ENCODE data around the gene BCKDHB.

The BCKDHB gene

DNA sequence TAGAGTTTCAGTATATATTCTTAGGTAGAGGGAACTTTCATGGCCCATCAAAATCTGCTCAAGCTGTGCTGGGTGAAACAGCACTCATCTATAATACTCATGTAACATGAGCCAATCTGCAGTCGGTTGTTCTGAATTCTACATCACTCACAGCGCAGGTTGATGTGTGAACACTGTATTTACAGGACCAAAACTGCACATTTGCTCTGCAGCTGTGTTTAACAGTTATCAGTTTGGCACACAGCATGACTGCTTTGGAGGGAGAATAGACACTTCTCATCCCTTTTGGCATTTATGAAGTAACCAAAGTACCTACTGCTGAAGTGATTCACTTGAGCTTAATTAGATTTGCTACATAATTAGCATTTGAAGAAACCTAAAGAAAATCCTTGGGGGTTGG is 225.1 kb downstream of the BCKDHB start:
- no peak for DNase-seq (ENCODE audit: low spot score)

GRCh38 chr6:80331974-80332373 is 225.5 kb downstream of the BCKDHB start:
- no peak for DNase-seq (ENCODE audit: low spot score)

DNA sequence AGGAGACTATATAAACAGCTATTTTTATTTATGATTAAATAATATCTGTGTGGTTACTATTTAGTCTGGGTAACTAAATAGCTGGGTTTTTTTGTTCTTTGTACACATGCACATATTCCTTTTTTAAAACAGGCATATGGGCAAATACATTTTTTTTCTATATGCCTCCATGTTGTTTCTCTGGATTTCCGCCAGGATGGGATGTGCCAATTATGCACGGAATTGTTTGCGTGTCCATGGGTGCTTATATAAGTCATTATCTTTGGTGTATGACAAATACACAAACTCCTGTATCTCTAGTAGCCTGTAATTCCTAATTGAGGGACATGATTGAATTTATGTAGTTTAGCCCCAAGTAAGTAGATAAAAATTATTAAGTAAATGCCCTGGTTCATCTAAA is 226.9 kb downstream of the BCKDHB start:
- no peak for DNase-seq (ENCODE audit: low spot score)

GRCh38 chr6:80335121-80335531 is 228.7 kb downstream of the BCKDHB start:
- DNase-seq (ENCODE audit: low spot score): no peak

- no peak for DNase-seq (ENCODE audit: low spot score)
Measured at GRCh38 chr6:80336911-80337310, 230.4 kb downstream of the BCKDHB start.

- peak; percentile 42 for DNase-seq (ENCODE audit: low spot score)
Measured at GRCh38 chr6:80338201-80338836, 231.8 kb downstream of the BCKDHB start.

- no peak for DNase-seq (ENCODE audit: low spot score)
Measured at GRCh38 chr6:80339421-80339820, 232.9 kb downstream of the BCKDHB start.

DNA sequence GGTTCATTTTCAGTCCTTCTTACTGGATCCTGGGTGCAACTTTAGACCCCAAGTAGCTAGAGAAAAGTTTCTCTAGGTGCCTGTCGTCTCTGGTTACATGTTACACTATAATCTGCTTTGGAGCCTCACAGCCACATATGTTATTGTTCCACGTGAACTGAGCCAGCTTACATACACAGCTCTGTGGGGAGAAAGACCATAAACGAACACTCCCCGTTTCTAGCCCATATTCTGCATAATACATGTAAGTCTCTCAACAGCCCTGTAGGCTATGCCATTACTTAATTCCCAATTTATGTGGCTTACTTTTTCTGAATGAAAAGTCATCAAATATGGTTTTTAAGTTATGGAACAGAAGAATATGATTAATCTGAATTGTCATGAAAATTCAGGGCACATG is 233.8 kb downstream of the BCKDHB start:
- no peak for DNase-seq (ENCODE audit: low spot score)

DNA sequence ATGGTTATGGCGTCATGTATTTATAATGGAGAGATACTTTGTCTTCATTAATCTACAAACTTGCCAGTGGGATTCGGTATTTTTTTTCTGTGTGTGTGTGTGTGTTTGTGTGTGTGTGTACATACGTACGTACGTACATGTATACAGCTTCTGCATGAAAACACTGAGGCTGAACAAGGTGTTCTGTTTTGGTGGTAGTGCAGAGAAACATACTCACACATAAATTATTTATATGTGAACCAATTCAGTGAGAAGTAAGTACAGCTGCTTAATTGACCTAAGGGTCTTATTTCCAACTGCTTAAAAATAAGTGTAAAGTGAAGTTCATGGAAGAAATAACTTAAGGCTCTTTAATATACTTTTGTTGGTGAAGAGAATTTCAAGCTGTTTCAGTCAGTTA is 234.2 kb downstream of the BCKDHB start:
- no peak for DNase-seq (ENCODE audit: low spot score)

DNA sequence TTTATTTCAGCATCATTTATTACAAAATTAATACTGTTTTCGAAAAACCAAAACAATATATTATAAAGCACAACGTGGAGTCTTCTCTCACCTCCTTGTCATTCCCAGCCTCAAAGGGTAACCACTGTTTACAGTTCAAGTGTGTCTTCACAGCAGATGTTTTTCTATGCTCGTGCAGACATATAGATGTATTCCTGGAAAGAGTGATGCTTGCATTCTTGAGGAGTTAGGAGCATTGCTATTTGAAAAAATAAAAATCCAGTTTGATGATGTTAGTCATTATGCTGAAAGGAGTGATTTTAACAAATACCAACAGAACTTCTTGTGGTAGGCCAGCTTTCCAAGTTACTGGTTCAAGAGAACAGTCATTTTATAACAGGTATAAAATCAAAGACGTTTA is 234.9 kb downstream of the BCKDHB start:
- no peak for DNase-seq (ENCODE audit: low spot score)

DNA sequence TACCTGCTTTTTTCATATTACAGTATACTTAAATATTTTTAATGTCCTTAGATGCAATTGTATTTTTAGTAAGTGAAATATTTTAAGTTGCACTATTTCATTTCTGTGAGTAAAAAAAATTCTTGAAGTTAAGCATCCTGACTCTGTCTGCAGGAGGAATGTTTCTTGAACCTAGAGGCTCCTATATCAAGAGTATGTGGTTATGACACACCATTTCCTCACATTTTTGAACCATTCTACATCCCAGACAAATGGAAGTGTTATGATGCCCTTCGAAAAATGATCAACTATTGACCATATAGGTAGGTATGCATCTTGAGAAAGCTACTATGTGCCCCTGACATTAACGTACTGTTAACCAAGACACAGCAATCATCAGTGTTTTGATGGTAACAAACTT is 237.0 kb downstream of the BCKDHB start:
- no peak for DNase-seq (ENCODE audit: low spot score)

DNA sequence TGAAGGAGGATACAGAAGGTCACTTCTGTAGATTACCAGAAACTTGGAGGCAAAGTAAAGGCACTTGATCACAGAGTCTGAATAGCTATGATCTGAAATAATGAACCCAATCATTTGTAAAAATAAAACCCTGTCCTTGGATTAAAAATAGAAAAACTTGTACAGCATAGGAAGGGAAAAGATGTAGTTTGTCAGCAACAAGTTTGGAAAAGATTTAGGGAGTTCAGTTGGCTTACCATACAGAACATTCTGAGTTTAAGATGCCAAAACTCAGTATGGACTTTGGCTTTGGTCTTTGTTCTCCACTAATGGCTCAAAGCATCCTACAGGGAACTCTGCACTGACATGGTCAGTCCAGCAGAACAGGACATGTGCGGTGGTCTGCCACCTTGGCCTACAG is 240.6 kb downstream of the BCKDHB start:
- DNase-seq (ENCODE audit: low spot score): no peak

- no peak for DNase-seq (ENCODE audit: low spot score)
Measured at GRCh38 chr6:80348263-80348662, 241.8 kb downstream of the BCKDHB start.

DNA sequence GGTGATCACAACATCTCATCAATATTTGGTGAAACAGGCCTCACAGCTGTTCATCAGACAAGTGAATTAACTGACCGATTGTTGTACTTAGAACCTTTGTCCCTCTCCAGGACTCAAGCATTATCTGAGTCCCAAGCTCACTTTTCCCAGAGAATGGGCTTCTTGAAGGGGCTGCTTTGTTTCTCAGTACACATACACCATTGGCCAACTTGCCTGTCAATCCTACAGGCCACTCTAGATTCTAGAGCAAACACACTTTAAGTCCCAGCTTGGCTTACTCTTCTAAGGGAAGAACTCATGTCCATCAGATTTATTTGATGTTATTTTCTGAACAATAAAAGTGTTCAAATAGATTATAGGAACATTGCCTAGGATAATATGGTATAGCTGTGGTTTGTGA is 249.5 kb downstream of the BCKDHB start:
- DNase-seq (ENCODE audit: low spot score): no peak

DNA sequence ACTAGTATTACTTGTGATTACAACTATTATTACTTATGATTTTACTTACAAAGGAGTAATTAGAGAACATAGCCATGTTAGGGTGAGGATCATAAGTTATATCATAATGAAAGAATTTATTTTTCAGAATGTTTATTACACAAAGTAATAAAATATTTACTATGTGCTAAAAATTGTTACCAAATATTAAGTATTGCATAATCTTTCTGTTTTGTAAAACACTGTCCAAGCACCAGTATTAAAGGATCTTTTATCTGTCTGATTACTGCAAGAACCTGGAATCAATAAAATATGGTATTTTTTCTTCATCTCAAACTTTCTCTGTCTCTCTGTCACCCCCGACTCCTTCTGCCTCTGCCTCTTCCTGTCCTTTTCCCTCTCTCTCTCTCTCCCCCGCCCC is 250.1 kb downstream of the BCKDHB start:
- no peak for DNase-seq (ENCODE audit: low spot score)

- no peak for DNase-seq (ENCODE audit: low spot score)
Measured at GRCh38 chr6:80357081-80357480, 250.6 kb downstream of the BCKDHB start.

GRCh38 chr6:80357674-80358073 is 251.2 kb downstream of the BCKDHB start:
- DNase-seq (ENCODE audit: low spot score): no peak

GRCh38 chr6:80363501-80364122 is 257.1 kb downstream of the BCKDHB start:
- DNase-seq (ENCODE audit: low spot score): no peak

- no peak for DNase-seq (ENCODE audit: low spot score)
Measured at GRCh38 chr6:80364149-80364548, 257.7 kb downstream of the BCKDHB start.

DNA sequence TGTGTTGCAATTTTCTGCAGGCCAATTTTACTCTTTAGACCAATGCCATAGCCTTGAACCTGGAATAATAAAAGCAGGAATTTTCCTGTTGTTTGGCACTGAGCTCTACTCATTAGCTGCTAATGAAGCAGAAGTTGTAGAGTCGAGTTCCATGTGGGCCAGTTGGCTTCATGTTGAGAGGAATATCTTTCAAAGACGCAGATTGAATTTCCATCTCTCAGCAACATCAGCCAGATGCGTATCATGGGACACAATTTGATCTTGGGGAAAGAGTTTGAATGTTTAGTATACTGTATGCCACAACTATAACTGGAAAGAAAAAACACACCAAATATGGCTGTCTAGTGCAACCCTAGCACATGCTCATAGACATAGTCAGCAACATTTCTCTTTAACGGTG is 259.6 kb downstream of the BCKDHB start:
- no peak for DNase-seq (ENCODE audit: low spot score)

DNA sequence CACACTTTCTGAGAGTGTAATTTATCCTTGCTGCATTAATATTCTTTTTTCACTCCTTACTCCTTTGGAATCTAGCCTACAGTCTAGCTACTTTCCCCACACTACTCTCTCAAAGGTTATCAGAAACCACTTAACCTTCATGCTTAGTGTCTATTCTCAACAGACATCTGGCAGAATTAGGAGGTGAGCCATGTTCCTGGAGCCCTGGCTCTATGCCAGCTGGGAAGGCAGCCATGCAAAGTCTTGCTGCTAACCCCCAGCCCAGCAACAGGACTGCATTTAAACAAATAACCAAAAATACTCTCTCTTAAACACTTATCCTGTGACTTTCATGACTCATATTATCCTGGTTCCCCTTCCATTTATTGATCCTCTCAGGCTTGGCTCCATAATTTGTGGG is 260.2 kb downstream of the BCKDHB start:
- peak; percentile 7 for DNase-seq (ENCODE audit: low spot score)

- DNase-seq (ENCODE audit: low spot score): no peak
Measured at GRCh38 chr6:80376411-80376810, 269.9 kb downstream of the BCKDHB start.

- no peak for DNase-seq (ENCODE audit: low spot score)
Measured at GRCh38 chr6:80380566-80380965, 274.1 kb downstream of the BCKDHB start.

DNA sequence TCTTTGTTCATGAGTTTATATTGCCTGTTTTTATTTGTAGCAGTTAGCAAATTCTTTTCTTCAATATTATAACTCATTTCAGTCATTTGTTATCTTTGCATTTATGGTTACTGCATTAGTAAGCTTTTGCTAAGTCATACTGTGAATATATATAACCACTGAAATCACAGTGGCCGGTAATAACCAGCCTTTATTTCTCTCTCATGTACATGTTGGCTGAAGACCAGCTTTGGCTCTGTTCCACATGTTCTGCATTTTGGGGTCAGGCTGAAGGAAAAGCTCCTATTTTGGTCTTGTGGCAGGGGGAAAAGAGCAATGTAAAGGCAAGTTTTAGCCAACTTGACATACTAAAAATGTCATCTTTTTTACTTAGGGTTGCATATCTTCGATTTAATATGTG is 276.3 kb downstream of the BCKDHB start:
- peak; percentile 1 for DNase-seq (ENCODE audit: low spot score)
